ENCODE results near the gene CD81.

- no peak for TF ChIP-seq EZH2 (IDR thresholded peaks at IDR 0.05)
- TF ChIP-seq CTCF (IDR thresholded peaks at IDR 0.05 in 2 of 3, conservative IDR thresholded peaks at IDR 0.05 in 1 of 3; ENCODE audit: borderline replicate concordance in 1 of 3, insufficient read depth in 1 of 3, low read depth in 2 of 3, low read length in 2 of 3) = no peak
- no peak for TF ChIP-seq ZFX (IDR thresholded peaks at IDR 0.05)
- TF ChIP-seq POLR2A (IDR thresholded peaks at IDR 0.05; ENCODE audit: borderline replicate concordance, extremely low read depth, insufficient read depth, insufficient read length) = no peak
- TF ChIP-seq EZH2phosphoT487 (IDR thresholded peaks at IDR 0.05; ENCODE audit: borderline replicate concordance) = no peak
- TF ChIP-seq JUND (IDR thresholded peaks at IDR 0.05) = no peak
- no peak for TF ChIP-seq POLR2AphosphoS5 (IDR thresholded peaks at IDR 0.05; ENCODE audit: low read depth, low read length)
- TF ChIP-seq ZNF274 (IDR thresholded peaks at IDR 0.05; ENCODE audit: low read depth, low read length) = no peak
- TF ChIP-seq RAD21 (IDR thresholded peaks at IDR 0.05; ENCODE audit: low read depth) = no peak
- TF ChIP-seq, protein P1, sequence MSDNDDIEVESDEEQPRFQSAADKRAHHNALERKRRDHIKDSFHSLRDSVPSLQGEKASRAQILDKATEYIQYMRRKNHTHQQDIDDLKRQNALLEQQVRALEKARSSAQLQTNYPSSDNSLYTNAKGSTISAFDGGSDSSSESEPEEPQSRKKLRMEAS (IDR thresholded peaks at IDR 0.05) = no peak
- TF ChIP-seq, protein P2, sequence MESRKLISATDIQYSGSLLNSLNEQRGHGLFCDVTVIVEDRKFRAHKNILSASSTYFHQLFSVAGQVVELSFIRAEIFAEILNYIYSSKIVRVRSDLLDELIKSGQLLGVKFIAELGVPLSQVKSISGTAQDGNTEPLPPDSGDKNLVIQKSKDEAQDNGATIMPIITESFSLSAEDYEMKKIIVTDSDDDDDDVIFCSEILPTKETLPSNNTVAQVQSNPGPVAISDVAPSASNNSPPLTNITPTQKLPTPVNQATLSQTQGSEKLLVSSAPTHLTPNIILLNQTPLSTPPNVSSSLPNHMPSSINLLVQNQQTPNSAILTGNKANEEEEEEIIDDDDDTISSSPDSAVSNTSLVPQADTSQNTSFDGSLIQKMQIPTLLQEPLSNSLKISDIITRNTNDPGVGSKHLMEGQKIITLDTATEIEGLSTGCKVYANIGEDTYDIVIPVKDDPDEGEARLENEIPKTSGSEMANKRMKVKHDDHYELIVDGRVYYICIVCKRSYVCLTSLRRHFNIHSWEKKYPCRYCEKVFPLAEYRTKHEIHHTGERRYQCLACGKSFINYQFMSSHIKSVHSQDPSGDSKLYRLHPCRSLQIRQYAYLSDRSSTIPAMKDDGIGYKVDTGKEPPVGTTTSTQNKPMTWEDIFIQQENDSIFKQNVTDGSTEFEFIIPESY (IDR thresholded peaks at IDR 0.05; ENCODE audit: extremely low read depth, insufficient replicate concordance, low read length) = no peak
- TF ChIP-seq, protein P3, sequence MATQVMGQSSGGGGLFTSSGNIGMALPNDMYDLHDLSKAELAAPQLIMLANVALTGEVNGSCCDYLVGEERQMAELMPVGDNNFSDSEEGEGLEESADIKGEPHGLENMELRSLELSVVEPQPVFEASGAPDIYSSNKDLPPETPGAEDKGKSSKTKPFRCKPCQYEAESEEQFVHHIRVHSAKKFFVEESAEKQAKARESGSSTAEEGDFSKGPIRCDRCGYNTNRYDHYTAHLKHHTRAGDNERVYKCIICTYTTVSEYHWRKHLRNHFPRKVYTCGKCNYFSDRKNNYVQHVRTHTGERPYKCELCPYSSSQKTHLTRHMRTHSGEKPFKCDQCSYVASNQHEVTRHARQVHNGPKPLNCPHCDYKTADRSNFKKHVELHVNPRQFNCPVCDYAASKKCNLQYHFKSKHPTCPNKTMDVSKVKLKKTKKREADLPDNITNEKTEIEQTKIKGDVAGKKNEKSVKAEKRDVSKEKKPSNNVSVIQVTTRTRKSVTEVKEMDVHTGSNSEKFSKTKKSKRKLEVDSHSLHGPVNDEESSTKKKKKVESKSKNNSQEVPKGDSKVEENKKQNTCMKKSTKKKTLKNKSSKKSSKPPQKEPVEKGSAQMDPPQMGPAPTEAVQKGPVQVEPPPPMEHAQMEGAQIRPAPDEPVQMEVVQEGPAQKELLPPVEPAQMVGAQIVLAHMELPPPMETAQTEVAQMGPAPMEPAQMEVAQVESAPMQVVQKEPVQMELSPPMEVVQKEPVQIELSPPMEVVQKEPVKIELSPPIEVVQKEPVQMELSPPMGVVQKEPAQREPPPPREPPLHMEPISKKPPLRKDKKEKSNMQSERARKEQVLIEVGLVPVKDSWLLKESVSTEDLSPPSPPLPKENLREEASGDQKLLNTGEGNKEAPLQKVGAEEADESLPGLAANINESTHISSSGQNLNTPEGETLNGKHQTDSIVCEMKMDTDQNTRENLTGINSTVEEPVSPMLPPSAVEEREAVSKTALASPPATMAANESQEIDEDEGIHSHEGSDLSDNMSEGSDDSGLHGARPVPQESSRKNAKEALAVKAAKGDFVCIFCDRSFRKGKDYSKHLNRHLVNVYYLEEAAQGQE (IDR thresholded peaks at IDR 0.05; ENCODE audit: low read depth) = no peak
- TF ChIP-seq SP1 (IDR thresholded peaks at IDR 0.05; ENCODE audit: low read depth) = no peak
Observed at GRCh38 chr11:2421226-2421994, 44.3 kb downstream of the CD81 start.

All from HCT116 (cell line).